GM13977 (cell line): ENCODE results near the gene SAP30BP.

Source experiments
- DNase-seq: peaks from one replicate; pipeline ENCODE4 v3.0.0; 2012; ENCODE audit warnings: low spot score
- in situ Hi-C: fragments of 300-500 bp; cut with MboI; formaldehyde crosslinking; loops from one replicate; pipeline ENCODE4 v1.12.0; 2022; ENCODE audit warnings: low sequenced_read_pairs, low pct_unique_long_range_greater_than_20kb, mixed read lengths, inconsistent platforms; ENCODE audit not compliant: unreplicated experiment
- TF ChIP-seq, protein P1 (sequence below): IDR thresholded peaks from 2 replicates; pipeline ENCODE4 v1.5.1; 2012; ENCODE audit warnings: mild to moderate bottlenecking, control low read depth; ENCODE audit not compliant: insufficient read depth; ENCODE audit errors: extremely low read depth, missing control alignments

Gene SAP30BP

GRCh38 chr17:75633486-75634375 is 33.4 kb upstream of the SAP30BP start:
- in situ Hi-C loops = no loop called here
- TF ChIP-seq, protein P1, sequence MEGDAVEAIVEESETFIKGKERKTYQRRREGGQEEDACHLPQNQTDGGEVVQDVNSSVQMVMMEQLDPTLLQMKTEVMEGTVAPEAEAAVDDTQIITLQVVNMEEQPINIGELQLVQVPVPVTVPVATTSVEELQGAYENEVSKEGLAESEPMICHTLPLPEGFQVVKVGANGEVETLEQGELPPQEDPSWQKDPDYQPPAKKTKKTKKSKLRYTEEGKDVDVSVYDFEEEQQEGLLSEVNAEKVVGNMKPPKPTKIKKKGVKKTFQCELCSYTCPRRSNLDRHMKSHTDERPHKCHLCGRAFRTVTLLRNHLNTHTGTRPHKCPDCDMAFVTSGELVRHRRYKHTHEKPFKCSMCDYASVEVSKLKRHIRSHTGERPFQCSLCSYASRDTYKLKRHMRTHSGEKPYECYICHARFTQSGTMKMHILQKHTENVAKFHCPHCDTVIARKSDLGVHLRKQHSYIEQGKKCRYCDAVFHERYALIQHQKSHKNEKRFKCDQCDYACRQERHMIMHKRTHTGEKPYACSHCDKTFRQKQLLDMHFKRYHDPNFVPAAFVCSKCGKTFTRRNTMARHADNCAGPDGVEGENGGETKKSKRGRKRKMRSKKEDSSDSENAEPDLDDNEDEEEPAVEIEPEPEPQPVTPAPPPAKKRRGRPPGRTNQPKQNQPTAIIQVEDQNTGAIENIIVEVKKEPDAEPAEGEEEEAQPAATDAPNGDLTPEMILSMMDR = peak; percentile 62
- peak; percentile 87 for DNase-seq

DNA sequence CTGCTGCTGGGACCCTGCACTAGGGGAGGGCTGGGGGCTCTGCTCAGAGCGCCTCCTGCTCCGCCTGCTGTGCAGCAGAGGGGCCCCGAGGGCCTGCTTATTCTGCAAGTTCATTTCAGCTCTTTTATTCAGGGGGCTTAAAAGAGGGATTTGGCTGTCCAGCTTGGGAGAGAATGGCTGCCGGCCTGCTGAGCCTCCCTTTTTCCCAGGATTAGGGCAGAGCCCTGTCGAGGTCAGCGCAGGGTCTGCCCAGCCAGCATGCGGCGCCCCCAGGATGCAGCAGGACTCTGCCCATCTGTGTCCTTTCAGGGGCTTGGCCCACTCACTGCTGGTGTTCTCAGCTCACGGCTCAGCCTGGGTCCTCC is 32.8 kb upstream of the SAP30BP start:
- in situ Hi-C loops = no loop called here
- TF ChIP-seq, protein P1 = no peak
- no peak for DNase-seq

- TF ChIP-seq, protein P1 = no peak
- DNase-seq = no peak
- in situ Hi-C loops = no loop called here
Observed at GRCh38 chr17:75634754-75635609, 32.2 kb upstream of the SAP30BP start.

- in situ Hi-C loops = no loop called here
- TF ChIP-seq, protein P1 = no peak
- DNase-seq = no peak
Observed at GRCh38 chr17:75635610-75636202, 31.4 kb upstream of the SAP30BP start.

GRCh38 chr17:75636381-75637142 is 30.6 kb upstream of the SAP30BP start:
- no peak for DNase-seq
- TF ChIP-seq, protein P1 = no peak
- in situ Hi-C loops = no loop called here

- DNase-seq = no peak
- in situ Hi-C loops = no loop called here
Observed at GRCh38 chr17:75637143-75637538, 30.0 kb upstream of the SAP30BP start.

More at GRCh38 chr17:75637143-75637538, 30.0 kb upstream of the SAP30BP start:
- TF ChIP-seq, protein P1 = no peak
